ENCODE data around the gene MPPED2. TPM values are rescaled to one million over a fixed set of nuclear protein-coding genes. Genes with fewer than 3 reads are reported as not detected.

Gene MPPED2, protein sequence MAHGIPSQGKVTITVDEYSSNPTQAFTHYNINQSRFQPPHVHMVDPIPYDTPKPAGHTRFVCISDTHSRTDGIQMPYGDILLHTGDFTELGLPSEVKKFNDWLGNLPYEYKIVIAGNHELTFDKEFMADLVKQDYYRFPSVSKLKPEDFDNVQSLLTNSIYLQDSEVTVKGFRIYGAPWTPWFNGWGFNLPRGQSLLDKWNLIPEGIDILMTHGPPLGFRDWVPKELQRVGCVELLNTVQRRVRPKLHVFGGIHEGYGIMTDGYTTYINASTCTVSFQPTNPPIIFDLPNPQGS
- total RNA-seq (2021; ENCODE audit: unreplicated experiment) (not detected), Bru-seq, nascent RNA (not detected), BruChase-seq, experiment 1, labeled RNA remaining after a 6-hour chase (not detected), BruChase-seq, experiment 2, labeled RNA remaining after a 2-hour chase (not detected)
- not detected in 2 replicates for polyA plus RNA-seq (2012)
- long read RNA-seq, result 0 reads

- H2AFZ ChIP-seq (ENCODE audit: low read depth, low read length, poor library complexity, severe bottlenecking), result no peak within 1 kb of the TSS
Observed at GRCh38 chr11:30586251-30587144, at the start of gene MPPED2. MPPED2 (minus strand) TSS chr11:30586353; CDS start chr11:30580373, 5,980 bp downstream.

More at GRCh38 chr11:30586251-30587144, at the start of gene MPPED2:
- H3K9me3 ChIP-seq (ENCODE audit: control insufficient read depth in 1 of 2, insufficient read depth in 1 of 2, low read depth in 1 of 2, low read length in 2 of 2), result no peaks in the 10 kb centered on the region
- H3K4me1 ChIP-seq (ENCODE audit: control insufficient read depth in 1 of 2, insufficient read depth in 2 of 2, low read length in 2 of 2), result no peaks in the 10 kb centered on the region
- no peaks in the 10 kb centered on the region for H3K36me3 ChIP-seq (ENCODE audit: control insufficient read depth in 1 of 2, insufficient read depth in 2 of 2, low read length in 2 of 2)
- no peak for DNase-seq (ENCODE audit: low read depth, low spot score)
- RAD21 ChIA-PET (ENCODE audit: low non-redundant PET in 1 of 2, low total read pairs in 2 of 2, uncharacterized antibody in 2 of 2, unreplicated experiment in 2 of 2), result no interaction called here
- no peaks in the 10 kb centered on the region for H3K9me2 ChIP-seq (ENCODE audit: insufficient read depth)
- H3K27ac ChIP-seq (ENCODE audit: low read depth, low read length), result no peak within 1 kb of the TSS
- peaks cover 20% of the 10 kb centered on the region; the same call in 1 of the 2 replicates for H3K27me3 ChIP-seq (ENCODE audit: insufficient read depth, low read length)
- no TSS peak for BruUV-seq (replicated peaks)
- intact Hi-C loops (cut with micrococcal nuclease), result no loop called here
- no peak for ATAC-seq
- no peak within 1 kb of the TSS for H3K4me3 ChIP-seq (replicated peaks in 1 of 2; ENCODE audit: low read depth in 1 of 2, low read length in 2 of 2)
- H3K4me2 ChIP-seq (ENCODE audit: low read length), result no peak within 1 kb of the TSS
- H3K9ac ChIP-seq (ENCODE audit: low read length), result no peak within 1 kb of the TSS
- POLR2A ChIA-PET, result no interaction called here
- H3K79me2 ChIP-seq (ENCODE audit: insufficient read depth, low read length), result no peaks in the 10 kb centered on the region
- CTCF ChIA-PET, result no interaction called here
- H4K20me1 ChIP-seq (ENCODE audit: insufficient read depth), result no peaks in the 10 kb centered on the region
- no peak for TF ChIP-seq ZBTB33 (IDR thresholded peaks at IDR 0.05; ENCODE audit: extremely low read depth, insufficient replicate concordance, low read length)
- TF ChIP-seq EZH2 (IDR thresholded peaks at IDR 0.05), result no peak
- no peak for TF ChIP-seq MAX (IDR thresholded peaks at IDR 0.05)
- TF ChIP-seq TCF7L2 (IDR thresholded peaks at IDR 0.05; ENCODE audit: borderline replicate concordance, extremely low read depth, insufficient read depth, insufficient read length), result no peak
